HEK293 (cell line): ENCODE measurements around the gene RRM1.

Experiments used
- HOXA7 ChIP-seq: sonication (generic); formaldehyde crosslinking; IDR thresholded peaks from 2 replicates; pipeline ENCODE4 v1.8.1; 2022; ENCODE audit warnings: missing genetic modification reagents, borderline replicate concordance
- MYNN ChIP-seq: fragments of 450-650 bp; formaldehyde crosslinking; IDR thresholded peaks from 2 replicates; pipeline ENCODE4 v1.5.1; 2016; ENCODE audit warnings: missing biosample characterization, missing genetic modification characterization, borderline replicate concordance
- PATZ1 ChIP-seq: fragments of 450-650 bp; formaldehyde crosslinking; IDR thresholded peaks from 2 replicates; pipeline ENCODE4 v1.5.1; 2016; ENCODE audit warnings: missing biosample characterization, missing genetic modification characterization
- SETDB1 ChIP-seq: IDR thresholded peaks from one replicate; pipeline ENCODE4 v1.6.1; 2017; ENCODE audit warnings: mild to moderate bottlenecking, low read length, moderate library complexity, mixed read lengths; ENCODE audit not compliant: insufficient read length
- SP2 ChIP-seq: fragments of 450-650 bp; formaldehyde crosslinking; IDR thresholded peaks from 2 replicates; pipeline ENCODE4 v1.5.1; 2016; ENCODE audit warnings: missing biosample characterization, missing genetic modification characterization
- TSHZ1 ChIP-seq: fragments of 450-650 bp; formaldehyde crosslinking; IDR thresholded peaks from 2 replicates; pipeline ENCODE4 v1.5.1; 2016; ENCODE audit warnings: missing biosample characterization, missing genetic modification characterization, borderline replicate concordance
- ZBTB11 ChIP-seq: fragments of 450-650 bp; formaldehyde crosslinking; conservative IDR thresholded peaks from 2 replicates; pipeline ENCODE4 v1.5.1; 2016; ENCODE audit warnings: low read depth, missing biosample characterization, missing genetic modification characterization
- ZBTB48 ChIP-seq: fragments of 450-650 bp; formaldehyde crosslinking; IDR thresholded peaks from 2 replicates; pipeline ENCODE4 v1.5.1; 2016; ENCODE audit warnings: missing biosample characterization, missing genetic modification characterization
- ZNF10 ChIP-seq: fragments of 450-650 bp; formaldehyde crosslinking; IDR thresholded peaks from 2 replicates; pipeline ENCODE4 v1.5.1; 2017; ENCODE audit warnings: missing biosample characterization, missing genetic modification characterization
- ZNF155 ChIP-seq: fragments of 450-650 bp; formaldehyde crosslinking; IDR thresholded peaks from 2 replicates; pipeline ENCODE4 v1.5.1; 2016; ENCODE audit warnings: missing biosample characterization, missing genetic modification characterization
- ZNF175 ChIP-seq: fragments of 450-650 bp; formaldehyde crosslinking; IDR thresholded peaks from 2 replicates; pipeline ENCODE4 v1.5.1; 2016; ENCODE audit warnings: missing biosample characterization, missing genetic modification characterization
- ZNF2 ChIP-seq: fragments of 450-650 bp; formaldehyde crosslinking; IDR thresholded peaks from 2 replicates; pipeline ENCODE4 v1.5.1; 2016; ENCODE audit warnings: missing biosample characterization, missing genetic modification characterization
- ZNF223 ChIP-seq: fragments of 450-650 bp; formaldehyde crosslinking; IDR thresholded peaks from 2 replicates; pipeline ENCODE4 v1.5.1; 2016; ENCODE audit warnings: missing biosample characterization, missing genetic modification characterization
- ZNF248 ChIP-seq: fragments of 450-650 bp; formaldehyde crosslinking; IDR thresholded peaks from 2 replicates; pipeline ENCODE4 v1.5.1; 2017; ENCODE audit warnings: missing biosample characterization, missing genetic modification characterization
- ZNF302 ChIP-seq: fragments of 450-650 bp; formaldehyde crosslinking; IDR thresholded peaks from 2 replicates; pipeline ENCODE4 v1.5.1; 2016; ENCODE audit warnings: missing biosample characterization, missing genetic modification characterization, low read depth
- ZNF311 ChIP-seq: fragments of 450-650 bp; formaldehyde crosslinking; IDR thresholded peaks from 2 replicates; pipeline ENCODE4 v1.5.1; 2017; ENCODE audit warnings: missing biosample characterization, missing genetic modification characterization, borderline replicate concordance
- ZNF324 ChIP-seq: fragments of 450-650 bp; formaldehyde crosslinking; IDR thresholded peaks from 2 replicates; pipeline ENCODE4 v1.5.1; 2016; ENCODE audit warnings: missing biosample characterization, missing genetic modification characterization
- ZNF366 ChIP-seq: fragments of 450-650 bp; formaldehyde crosslinking; conservative IDR thresholded peaks from 2 replicates; pipeline ENCODE4 v1.5.1; 2016; ENCODE audit warnings: missing biosample characterization, missing genetic modification characterization
- ZNF37A ChIP-seq: fragments of 450-650 bp; IDR thresholded peaks from 2 replicates; pipeline ENCODE4 v1.5.1; 2018; ENCODE audit warnings: missing biosample characterization, missing genetic modification characterization
- ZNF394 ChIP-seq: fragments of 450-650 bp; formaldehyde crosslinking; IDR thresholded peaks from 2 replicates; pipeline ENCODE4 v1.5.1; 2016; ENCODE audit warnings: missing biosample characterization, missing genetic modification characterization, mild to moderate bottlenecking, moderate library complexity, borderline replicate concordance
- ZNF514 ChIP-seq: fragments of 450-650 bp; formaldehyde crosslinking; IDR thresholded peaks from 2 replicates; pipeline ENCODE4 v1.5.1; 2016; ENCODE audit warnings: missing biosample characterization, missing genetic modification characterization
- ZNF544 ChIP-seq: fragments of 450-650 bp; formaldehyde crosslinking; IDR thresholded peaks from 2 replicates; pipeline ENCODE4 v1.5.0; 2017; ENCODE audit warnings: missing biosample characterization, missing genetic modification characterization
- ZNF692 ChIP-seq: fragments of 450-650 bp; formaldehyde crosslinking; IDR thresholded peaks from 2 replicates; pipeline ENCODE4 v1.5.1; 2016; ENCODE audit warnings: missing biosample characterization, missing genetic modification characterization
- ZNF707 ChIP-seq: fragments of 450-650 bp; formaldehyde crosslinking; IDR thresholded peaks from 2 replicates; pipeline ENCODE4 v1.5.1; 2016; ENCODE audit warnings: missing biosample characterization, missing genetic modification characterization
- ZNF768 ChIP-seq: fragments of 450-650 bp; formaldehyde crosslinking; IDR thresholded peaks from 2 replicates; pipeline ENCODE4 v1.5.1; 2018; ENCODE audit warnings: missing biosample characterization, mild to moderate bottlenecking, missing genetic modification characterization
- ZNF837 ChIP-seq: fragments of 450-650 bp; formaldehyde crosslinking; IDR thresholded peaks from 2 replicates; pipeline ENCODE4 v1.5.1; 2016; ENCODE audit warnings: missing biosample characterization, missing genetic modification characterization
- ZSCAN23 ChIP-seq: fragments of 450-650 bp; formaldehyde crosslinking; IDR thresholded peaks from 2 replicates; pipeline ENCODE4 v1.5.1; 2016; ENCODE audit warnings: missing biosample characterization, missing genetic modification characterization
- ZSCAN5A ChIP-seq: fragments of 450-650 bp; formaldehyde crosslinking; IDR thresholded peaks from 2 replicates; pipeline ENCODE4 v1.5.1; 2016; ENCODE audit warnings: missing biosample characterization, missing genetic modification characterization

RRM1 gene

GRCh38 chr11:4187055-4187988 is 92.7 kb downstream of the RRM1 start (continued):
- TF ChIP-seq TSHZ1 (tag by site-specific recombination) (no peak), ZSCAN5A (tag by site-specific recombination) (no peak), ZNF707 (tag by site-specific recombination) (no peak), ZNF394 (tag by site-specific recombination) (no peak), ZNF223 (no peak), ZNF514 (tag by site-specific recombination) (no peak), ZNF248 (tag by site-specific recombination) (no peak), ZNF544 (no peak), HOXA7 (no peak), PATZ1 (tag by site-specific recombination) (peak; percentile 71), ZNF37A (no peak), ZNF692 (peak; percentile 82), ZNF366 (tag by site-specific recombination) (no peak), ZNF10 (tag by site-specific recombination) (no peak), ZBTB11 (tag by site-specific recombination) (no peak), ZNF175 (tag by site-specific recombination) (no peak), ZNF302 (tag by site-specific recombination) (no peak), SP2 (tag by site-specific recombination) (no peak; the same call in 1 of the 2 replicates), SETDB1 (no peak), ZNF311 (no peak), ZSCAN23 (tag by site-specific recombination) (no peak), MYNN (tag by site-specific recombination) (0 out of 2 replicates have a peak, but pooled peaks have one; percentile 18), ZNF2 (tag by site-specific recombination) (no peak), ZNF768 (tag by site-specific recombination) (no peak), ZNF324 (tag by site-specific recombination) (0 out of 2 replicates have a peak, but pooled peaks have one; percentile 15), ZBTB48 (tag by site-specific recombination) (0 out of 2 replicates have a peak, but pooled peaks have one; percentile 47), ZNF155 (tag by site-specific recombination) (no peak), ZNF837 (no peak)
